Fibroblast of villous mesenchyme (primary cell): ENCODE results near the gene LEPR. TPM values are rescaled to one million over a fixed set of nuclear protein-coding genes. Genes with fewer than 3 reads are reported as not detected.
A peak's percentile ranks its signal among the peaks of the same experiment; 100 is the strongest.

ENCODE experiments used
- DNase-seq: peaks from one replicate; pipeline ENCODE4 v3.0.0-alpha.2; 2010; ENCODE audit warnings: low read depth
- H3K4me3 ChIP-seq: 2 replicates; pipeline ENCODE4 v1.5.1; 2011; ENCODE audit warnings: low read depth, mild to moderate bottlenecking, low read length
- CTCF ChIP-seq: IDR thresholded peaks from 2 replicates; pipeline ENCODE4 v1.5.1; 2012; ENCODE audit warnings: low read depth, mild to moderate bottlenecking, low read length; ENCODE audit not compliant: insufficient read depth
- total RNA-seq: library from RNA; depleted of rRNA; stranded (reverse); fragments of >200 nt; gene quantifications from 2 replicates; pipeline ENCODE4 v1.2.3, GENCODE V29; 2012

The LEPR gene
- total RNA-seq, 1 donor, result 92.8 TPM

- H3K4me3 ChIP-seq, result peak overlapping the region; percentile 93
- peak; percentile 99 for DNase-seq
- no peak for TF ChIP-seq CTCF
These were observed 533 bp upstream of the LEPR start for GRCh38 chr1:65419681-65420589.

GRCh38 chr1:65421351-65422025 is 1.0 kb downstream of the LEPR start:
- peak overlapping the region; percentile 93 for H3K4me3 ChIP-seq
- no peak for DNase-seq
- no peak for TF ChIP-seq CTCF

- peak overlapping the region; percentile 93 for H3K4me3 ChIP-seq
- no peak for TF ChIP-seq CTCF
- no peak for DNase-seq
These were observed 2.1 kb downstream of the LEPR start for GRCh38 chr1:65422241-65423203.

- TF ChIP-seq CTCF, result no peak
- H3K4me3 ChIP-seq, result no peak overlapping the region
- peak; percentile 88 for DNase-seq
These were observed 3.6 kb downstream of the LEPR start for GRCh38 chr1:65423884-65424572.

- DNase-seq, result no peak
- TF ChIP-seq CTCF, result no peak
These were observed 4.1 kb downstream of the LEPR start for GRCh38 chr1:65424573-65424889.

GRCh38 chr1:65425006-65425405 is 4.5 kb downstream of the LEPR start:
- H3K4me3 ChIP-seq, result no peak overlapping the region
- no peak for DNase-seq
- no peak for TF ChIP-seq CTCF

More at GRCh38 chr1:65424573-65424889, 4.1 kb downstream of the LEPR start:
- no peak overlapping the region for H3K4me3 ChIP-seq
